GM12878 (cell line): ENCODE results near the gene RNF31. TPM values are rescaled to one million over a fixed set of nuclear protein-coding genes. Genes with fewer than 3 reads are reported as not detected.

Source experiments
- ATAC-seq: fragments of 200-7000 bp; cut with Tn5 transposase; 3 replicates; pipeline ENCODE4 v1.9.1; 2020; ENCODE audit warnings: mild to moderate bottlenecking, moderate library complexity
- BruUV-seq: library from RNA; stranded (reverse); fragments of 400-500 nt; replicated peaks from 2 replicates; lab custom pipeline; 2021; lab: Mats Ljungman, UMichigan
- CTCF ChIA-PET: fragments of 300-600 bp; sonication (Branson Sonifier 250); formaldehyde crosslinking; extraction: SDS; loops from one replicate; lab custom pipeline; 2021; ENCODE audit warnings: inconsistent platforms; lab: Yijun Ruan, JAX
- POLR2A ChIA-PET: fragments of 350-600 bp; formaldehyde crosslinking; extraction: SDS; loops from one replicate; lab custom pipeline; 2021; ENCODE audit warnings: inconsistent platforms; lab: Charles Lee
- RAD21 ChIA-PET: fragments of 300-600 bp; sonication (Branson Sonifier 250); formaldehyde crosslinking; loops from one replicate; lab custom pipeline; 2023; ENCODE audit warnings: antibody characterized with exemption; ENCODE audit not compliant: unreplicated experiment; lab: Charles Lee
- SMC1A ChIA-PET: fragments of 300-600 bp; sonication (Branson Sonifier 250); formaldehyde crosslinking; loops from one replicate; lab custom pipeline; 2023; ENCODE audit not compliant: unreplicated experiment, uncharacterized antibody; lab: Charles Lee
- DNase-seq: peaks from one replicate; pipeline ENCODE4 v3.0.0-alpha.2; 2011; ENCODE audit warnings: low read depth, low spot score
- FAIRE-seq: peaks from 3 replicates; lab custom pipeline; 2011; peaks lifted over from hg19 to GRCh38; lab: Jason Lieb, UNC
- H2AFZ ChIP-seq: 2 replicates; pipeline ENCODE4 v1.6.0; 2011; ENCODE audit warnings: low read depth, low read length, control low read depth; ENCODE audit not compliant: control insufficient read depth
- H3K27ac ChIP-seq: 2 replicates; pipeline ENCODE4 v1.5.1; 2011; ENCODE audit warnings: control low read depth; ENCODE audit not compliant: control insufficient read depth, insufficient read depth
- H3K27me3 ChIP-seq, 2 experiments: replicated peaks in 1 of 2; 2 replicates each; pipeline versions ENCODE4 v1.6.0 to v1.6.1; 2011; ENCODE audit warnings: low read length in 1 of 2; ENCODE audit not compliant: control insufficient read depth in 2 of 2, insufficient read depth in 2 of 2
- H3K36me3 ChIP-seq, 2 experiments: 2 replicates each; pipeline ENCODE4 v1.5.1; 2011; ENCODE audit warnings: low read length in 1 of 2; ENCODE audit not compliant: control insufficient read depth in 2 of 2, insufficient read depth in 2 of 2
- H3K4me1 ChIP-seq: 2 replicates; pipeline ENCODE4 v1.6.1; 2011; ENCODE audit warnings: mild to moderate bottlenecking, low read length, moderate library complexity, mixed read lengths; ENCODE audit not compliant: control insufficient read depth, insufficient read depth
- H3K4me2 ChIP-seq: 2 replicates; pipeline ENCODE4 v1.6.0; 2011; ENCODE audit warnings: control low read depth; ENCODE audit not compliant: control insufficient read depth, insufficient read depth
- H3K4me3 ChIP-seq: fragments of 200-600 bp; sonication (generic); 2 replicates; pipeline ENCODE4 v1.5.1; 2016
- H3K79me2 ChIP-seq: 2 replicates; pipeline ENCODE4 v1.6.0; 2011; ENCODE audit warnings: low read length; ENCODE audit not compliant: control insufficient read depth, insufficient read depth
- H3K9ac ChIP-seq: 2 replicates; pipeline ENCODE4 v1.8.0; 2011; ENCODE audit warnings: low read length, control low read depth, mixed read lengths; ENCODE audit not compliant: control insufficient read depth, insufficient read depth
- H3K9me3 ChIP-seq: replicated peaks from 3 replicates; pipeline ENCODE4 v1.5.1; 2011; ENCODE audit warnings: mild to moderate bottlenecking, low read length; ENCODE audit not compliant: control insufficient read depth, insufficient read depth
- H4K20me1 ChIP-seq: 2 replicates; pipeline ENCODE4 v1.6.0; 2011; ENCODE audit not compliant: control insufficient read depth, insufficient read depth
- BHLHE40 ChIP-seq, 2 experiments: fragments of 450-650 bp in 1 of 2; IDR thresholded peaks; 2 replicates each; pipeline ENCODE4 v1.6.1; 2011 to 2017; ENCODE audit warnings: low read depth in 2 of 2, borderline replicate concordance in 1 of 2, improper control_type of control experiment in 1 of 2, low read length in 1 of 2, mild to moderate bottlenecking in 1 of 2
- HSF1 ChIP-seq: fragments of 150-350 bp; IDR thresholded peaks from 2 replicates; pipeline ENCODE4 v1.6.1; 2014; ENCODE audit warnings: mild to moderate bottlenecking, low read depth, low read length
- MTA2 ChIP-seq: fragments of 450-650 bp; IDR thresholded peaks from 2 replicates; pipeline ENCODE4 v1.6.1; 2016; ENCODE audit warnings: low read depth, mild to moderate bottlenecking, moderate library complexity
- MXI1 ChIP-seq: fragments of 150-350 bp; IDR thresholded peaks from 2 replicates; pipeline ENCODE4 v1.6.1; 2011; ENCODE audit warnings: low read depth, mild to moderate bottlenecking, inconsistent platforms, low read length, improper control_type of control experiment
- NRF1 ChIP-seq: conservative IDR thresholded peaks from 2 replicates; pipeline ENCODE4 v1.6.1; 2011; ENCODE audit warnings: mild to moderate bottlenecking, low read depth, low read length, improper control_type of control experiment
- PBX3 ChIP-seq: IDR thresholded peaks from 2 replicates; pipeline ENCODE4 v1.6.1; 2011; ENCODE audit warnings: mild to moderate bottlenecking, low read depth, low read length, moderate library complexity; ENCODE audit not compliant: insufficient replicate concordance
- PRDM15 ChIP-seq: fragments of 450-650 bp; formaldehyde crosslinking; IDR thresholded peaks from 2 replicates; pipeline ENCODE4 v1.4.0; 2020; ENCODE audit warnings: mild to moderate bottlenecking, moderate library complexity
- SKIL ChIP-seq: fragments of 450-650 bp; IDR thresholded peaks from 2 replicates; pipeline ENCODE4 v1.6.1; 2017; ENCODE audit warnings: mild to moderate bottlenecking, low read depth, inconsistent platforms; ENCODE audit not compliant: poor library complexity, severe bottlenecking
- SMARCA5 ChIP-seq: fragments of 450-650 bp; IDR thresholded peaks from 2 replicates; pipeline ENCODE4 v1.6.1; 2017; ENCODE audit warnings: mild to moderate bottlenecking
- USF2 ChIP-seq: IDR thresholded peaks from 2 replicates; pipeline ENCODE4 v1.6.1; 2011; ENCODE audit warnings: low read depth, low read length, improper control_type of control experiment, borderline replicate concordance
- whole genome bisulfite sequencing: methylation state at CpG from one replicate; pipeline ENCODE4 v1.1.6; 2016; ENCODE audit warnings: low lambda C conversion rate; ENCODE audit not compliant: insufficient replicate concordance, insufficient coverage; ENCODE audit errors: missing lambda C conversion rate; 5-methylcytosine and 5-hydroxymethylcytosine counted together
- in situ Hi-C: fragments of 300-500 bp; cut with MboI; formaldehyde crosslinking; loops from 9 replicates; pipeline ENCODE4 v1.14.3; 2018; ENCODE audit warnings: mixed read lengths
- intact Hi-C: fragments of 100-400 bp; cut with micrococcal nuclease; formaldehyde crosslinking; loops from one replicate; pipeline ENCODE4 v1.14.2; 2022; ENCODE audit not compliant: unreplicated experiment
- polyA plus RNA-seq, 11 experiments: library from polyadenylated mRNA; depleted of rRNA in 4 of 11; unstranded in 6 of 11; stranded (reverse) in 5 of 11; fragments of >200 nt; fragmentation: Nextera tagmentation in 4 of 11; fragmentation: Illumina TruSeq in 1 of 11; extraction: Ambion mirVana in 4 of 11; extraction: Trizol in 1 of 11; gene quantifications; 1 replicate in 1 of 11; 2 replicates in 10 of 11; pipeline versions ENCODE4 v1.2.1 to v1.2.3, GENCODE V29; 2011 to 2016; ENCODE audit warnings: inconsistent platforms in 2 of 11, missing spikeins in 2 of 11, low read depth in 1 of 11
- total RNA-seq, 4 experiments: library from RNA; depleted of rRNA in 3 of 4; stranded (reverse); fragments of >200 nt in 3 of 4; fragmentation: Illumina TruSeq in 1 of 4; extraction: Trizol in 1 of 4; gene quantifications; 2 replicates each; pipeline versions ENCODE4 v1.2.1 to v1.2.3, GENCODE V29; 2013 to 2021

The RNF31 gene
- total and polyA plus RNA-seq, 10 of the 15 experiments (the other 5 are each of a cell fraction or from before 2014, with no cell fraction given) = 8.5 to 92.7 (median 52.0) TPM

- peak within 1 kb of the TSS; percentile 83 for H2AFZ ChIP-seq
- H3K4me2 ChIP-seq = peak within 1 kb of the TSS; percentile 82
- ATAC-seq = peak; percentile 94
- H3K4me1 ChIP-seq = peaks cover 40% of the 10 kb centered on the region
- peak within 1 kb of the TSS; percentile 96 for H3K9ac ChIP-seq
- peak; percentile 75 for DNase-seq
- ChIA-PET POLR2A (interaction anchor here (0.6 to 11.6 kb wide), 17 partner anchors 8 to 135 kb away, joined by 3 to 276 read pairs (median 6); partner anchors contain the start of genes DCAF11, IPO4, IRF9 and NRL), SMC1A (interaction anchor here (0.6 to 7.7 kb wide), 7 partner anchors 10 to 107 kb away, joined by 3 to 70 read pairs (median 18); partner anchors contain the start of genes DCAF11, IRF9, NRL and PSME2), RAD21 (interaction anchor here (1.0 to 6.8 kb wide), 14 partner anchors 8 to 110 kb away, joined by 3 to 69 read pairs (median 8); partner anchors contain the start of genes DCAF11, IRF9, MDP1 and NRL), CTCF (interaction anchor here (0.7 to 4.9 kb wide), 11 partner anchors 8 to 171 kb away, joined by 3 to 39 read pairs (median 4); partner anchors contain the start of genes DCAF11, IRF9, NRL and PSME2)
- in situ Hi-C loops = no loop called here
- peaks cover 8 to 12% of the 10 kb centered on the region in 2 experiments; a peak in 3 of 4 replicates for H3K36me3 ChIP-seq
- H3K79me2 ChIP-seq = peaks cover 52% of the 10 kb centered on the region
- H4K20me1 ChIP-seq = no peaks in the 10 kb centered on the region
- FAIRE-seq = peak; percentile 52
- H3K27me3 ChIP-seq = no peaks in the 10 kb centered on the region
- intact Hi-C loops = no loop called here
- WGBS = under 1% methylated on average over 48 of the region's 75 CpGs
- no peaks in the 10 kb centered on the region for H3K9me3 ChIP-seq
- BruUV-seq = no TSS peak
- H3K4me3 ChIP-seq = peak within 1 kb of the TSS; percentile 99
- H3K27ac ChIP-seq = peak within 1 kb of the TSS; percentile 95
- TF ChIP-seq PRDM15 (CRISPR knock-in tag) = no peak
- peak; percentile 88 for TF ChIP-seq SMARCA5
- no peak for TF ChIP-seq MTA2
- TF ChIP-seq NRF1 = 0 out of 2 replicates have a peak, but pooled peaks have one; percentile 28
- no peak for TF ChIP-seq USF2
- no peak for TF ChIP-seq SKIL
- peak; percentile 84 for TF ChIP-seq MXI1
- peak; percentile 6 to 51; a peak in 2 of 4 replicates for TF ChIP-seq BHLHE40 (IDR thresholded peaks at IDR 0.05; ENCODE audit: borderline replicate concordance in 1 of 2, low read depth in 2 of 2, low read length in 1 of 2)
- TF ChIP-seq PBX3 = no peak
- TF ChIP-seq HSF1 = no peak
Observed at GRCh38 chr14:24135834-24136683, 11.2 kb upstream of the RNF31 start, which contains the start of gene PSME1. TSS of gene PSME1 (plus strand) at chr14:24136194. CDS start at chr14:24136263, 69 bp downstream.
